Embryonic facial prominence (tissue), 1 donor: ENCODE measurements around the gene ZNF724.

Experiments used
- DNase-seq: peaks from one replicate; pipeline ENCODE4 v3.0.0-alpha.2; 2016; ENCODE audit errors: extremely low spot score

ZNF724 gene

GRCh38 chr19:23241419-23241818, 8.8 kb downstream of the ZNF724 start:
- no peak for DNase-seq

GRCh38 chr19:23222998-23223652, 27.1 kb downstream of the ZNF724 start:
- no peak for DNase-seq

GRCh38 chr19:23203841-23204344, 46.3 kb downstream of the ZNF724 start:
- DNase-seq: no peak

GRCh38 chr19:23190341-23190740, 59.9 kb downstream of the ZNF724 start:
- no peak for DNase-seq

GRCh38 chr19:23183251-23183650, 66.9 kb downstream of the ZNF724 start:
- no peak for DNase-seq
